A673 (cell line): Measurements from ENCODE around the gene C10orf95. TPM values are rescaled to one million over a fixed set of nuclear protein-coding genes. Genes with fewer than 3 reads are reported as not detected.

Source experiments
- BruUV-seq: library from RNA; stranded (reverse); fragments of 400-500 nt; replicated peaks from 2 replicates; lab custom pipeline; 2021; lab: Mats Ljungman, UMichigan
- CTCF ChIA-PET: fragments of 300-600 bp; sonication (Branson Sonifier 250); formaldehyde crosslinking; loops from one replicate; lab custom pipeline; 2022; ENCODE audit warnings: antibody characterized with exemption; lab: Charles Lee
- POLR2A ChIA-PET: fragments of 300-600 bp; sonication (Branson Sonifier 250); formaldehyde crosslinking; loops from one replicate; lab custom pipeline; 2022; ENCODE audit warnings: antibody characterized with exemption; ENCODE audit not compliant: low non-redundant PET; lab: Charles Lee
- DNase-seq: peaks from one replicate; pipeline ENCODE4 v3.0.0-alpha.2; 2015; ENCODE audit warnings: low spot score
- H3K27ac ChIP-seq: fragments of 200-600 bp; sonication (generic); 2 replicates; pipeline ENCODE4 v1.5.1; 2016; ENCODE audit warnings: mixed run types, low read depth, mild to moderate bottlenecking, mixed read lengths, antibody characterized with exemption, low read length; ENCODE audit not compliant: poor library complexity, severe bottlenecking
- H3K27me3 ChIP-seq: fragments of 200-600 bp; sonication (generic); replicated peaks from 2 replicates; pipeline ENCODE4 v1.6.1; 2017; ENCODE audit warnings: mixed run types, low read depth, mild to moderate bottlenecking, mixed read lengths, antibody characterized with exemption, low read length; ENCODE audit not compliant: insufficient read depth, poor library complexity
- H3K36me3 ChIP-seq: fragments of 200-600 bp; sonication (generic); 2 replicates; pipeline ENCODE4 v1.6.1; 2016; ENCODE audit warnings: mixed run types, mild to moderate bottlenecking, mixed read lengths, antibody characterized with exemption, low read length; ENCODE audit not compliant: insufficient read depth, poor library complexity, severe bottlenecking
- H3K4me1 ChIP-seq: fragments of 200-600 bp; sonication (generic); 2 replicates; pipeline ENCODE4 v1.6.1; 2017; ENCODE audit warnings: mixed run types, mild to moderate bottlenecking, mixed read lengths, antibody characterized with exemption, low read length; ENCODE audit not compliant: insufficient read depth, poor library complexity, severe bottlenecking
- H3K4me3 ChIP-seq: fragments of 200-600 bp; sonication (generic); 2 replicates; pipeline ENCODE4 v1.5.1; 2016; ENCODE audit warnings: low read depth, mixed run types, mild to moderate bottlenecking, mixed read lengths, low read length; ENCODE audit not compliant: poor library complexity, severe bottlenecking
- H3K9me3 ChIP-seq: fragments of 200-600 bp; sonication (generic); 2 replicates; pipeline ENCODE4 v1.6.1; 2016; ENCODE audit warnings: mixed run types, low read depth, mild to moderate bottlenecking, mixed read lengths, antibody characterized with exemption, low read length; ENCODE audit not compliant: poor library complexity, severe bottlenecking
- CTCF ChIP-seq: fragments of 300-800, 200-600 bp; sonication (generic); conservative IDR thresholded peaks from 2 replicates; pipeline ENCODE4 v1.5.1; 2017; ENCODE audit warnings: low read depth, mild to moderate bottlenecking, antibody characterized with exemption, low read length, moderate library complexity, mixed read lengths
- EZH2 ChIP-seq: fragments of 200-600 bp; sonication (generic); IDR thresholded peaks from 2 replicates; pipeline ENCODE4 v1.6.1; 2017; ENCODE audit warnings: borderline replicate concordance, low read depth, mild to moderate bottlenecking, mixed read lengths, antibody characterized with exemption, low read length; ENCODE audit not compliant: poor library complexity, severe bottlenecking
- intact Hi-C: fragments of 100-400 bp; cut with micrococcal nuclease; formaldehyde crosslinking; loops from one replicate; pipeline ENCODE4 v1.10.0; 2022; ENCODE audit not compliant: unreplicated experiment
- total RNA-seq: library from RNA; stranded (reverse); gene quantifications from 2 replicates; pipeline ENCODE4 v1.2.3, GENCODE V29; 2021

Gene C10orf95
- total RNA-seq, 1 experiment from 2014 or later = not detected

DNA sequence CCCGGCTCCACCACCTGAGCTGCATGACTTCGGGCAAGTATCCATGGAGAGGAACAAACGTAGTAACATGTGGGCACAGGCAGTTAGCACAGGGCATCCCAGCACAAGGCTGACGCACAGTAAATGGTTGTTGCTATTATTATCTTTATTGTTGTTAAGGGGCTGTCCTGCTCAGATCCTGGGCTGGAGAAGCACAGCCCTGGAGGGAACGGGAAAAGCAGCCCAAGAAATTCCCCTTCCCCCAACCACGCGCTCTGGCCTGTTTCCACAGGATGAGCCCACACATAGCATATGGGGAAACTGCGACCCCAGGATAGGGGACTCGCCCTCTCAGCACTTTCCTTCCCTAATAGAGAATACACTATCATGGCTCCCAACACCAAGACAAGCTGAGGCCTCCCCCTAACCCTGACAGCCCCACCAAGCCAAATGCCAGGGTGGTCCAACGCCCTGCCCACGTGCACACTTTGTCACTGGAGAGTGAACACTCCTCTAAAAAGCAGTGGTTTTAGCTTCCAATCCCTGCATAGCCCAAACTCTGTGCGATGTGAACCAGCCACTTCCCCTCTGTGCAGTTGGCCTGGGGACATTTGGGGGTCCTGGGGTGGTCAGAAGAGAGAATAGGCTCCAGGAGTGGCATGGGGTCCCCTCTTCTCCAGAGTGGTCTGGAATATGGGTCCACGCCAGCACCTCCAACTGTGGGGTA is 43.8 kb downstream of the C10orf95 start:
- Histone ChIP-seq H3K27ac (no peak overlapping the region), H3K4me1 (peaks cover 23% of the 10 kb centered on the region), H3K4me3 (no peak overlapping the region), H3K36me3 (no peaks in the 10 kb centered on the region), H3K9me3 (no peaks in the 10 kb centered on the region), H3K27me3 (no peaks in the 10 kb centered on the region)
- BruUV-seq = no TSS peak
- ChIA-PET POLR2A (interaction anchor here (0.6 kb wide), 1 partner anchor 25 kb away, joined by 4 read pairs; the partner anchor contains the start of gene CUEDC2), CTCF (no interaction called here)
- no peak for DNase-seq
- intact Hi-C loops = no loop called here
- no peak for TF ChIP-seq EZH2
- TF ChIP-seq CTCF = no peak

DNA sequence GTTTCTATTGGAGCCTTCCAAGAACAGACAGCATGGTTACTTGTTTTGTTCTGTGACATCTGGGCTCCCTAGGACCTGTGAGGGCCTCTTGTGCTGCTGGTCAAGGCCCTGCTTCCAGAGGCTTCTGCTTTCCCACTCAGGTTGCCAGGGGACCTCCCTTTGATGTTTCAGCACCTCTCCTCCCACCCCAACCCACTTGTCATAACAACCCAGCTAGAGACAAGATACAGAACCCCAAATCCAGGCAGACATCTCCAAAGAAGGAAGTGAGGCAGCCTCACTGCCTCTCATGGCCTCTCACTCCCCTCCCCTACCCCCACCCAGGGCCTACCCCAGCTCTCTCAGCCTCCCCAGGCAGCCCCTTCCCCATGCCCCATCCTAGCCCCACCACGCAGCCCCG is 44.5 kb downstream of the C10orf95 start:
- H3K4me1 ChIP-seq = peaks cover 23% of the 10 kb centered on the region
- TF ChIP-seq CTCF = no peak
- no peak for TF ChIP-seq EZH2
- H3K9me3 ChIP-seq = no peaks in the 10 kb centered on the region
- intact Hi-C loops = no loop called here
- H3K4me3 ChIP-seq = no peak overlapping the region
- POLR2A ChIA-PET = interaction anchor here (0.6 kb wide), 1 partner anchor 25 kb away, joined by 4 read pairs; the partner anchor contains the start of gene CUEDC2
- BruUV-seq = no TSS peak
- no peak for DNase-seq
- CTCF ChIA-PET = no interaction called here
- H3K27ac ChIP-seq = no peak overlapping the region
- no peaks in the 10 kb centered on the region for H3K36me3 ChIP-seq
- H3K27me3 ChIP-seq = no peaks in the 10 kb centered on the region

GRCh38 chr10:102405632-102406031 is 45.7 kb downstream of the C10orf95 start:
- no peaks in the 10 kb centered on the region for H3K27me3 ChIP-seq
- ChIA-PET CTCF (interaction anchor here (0.5 to 1.2 kb wide), 2 partner anchors 11 to 178 kb away, joined by 4 read pairs; no protein-coding TSS in a partner anchor), POLR2A (no interaction called here)
- no peaks in the 10 kb centered on the region for H3K9me3 ChIP-seq
- BruUV-seq = no TSS peak
- H3K4me1 ChIP-seq = peaks cover 20% of the 10 kb centered on the region
- no peak overlapping the region for H3K27ac ChIP-seq
- TF ChIP-seq EZH2 = no peak
- no peak for TF ChIP-seq CTCF
- DNase-seq = no peak
- no peaks in the 10 kb centered on the region for H3K36me3 ChIP-seq
- H3K4me3 ChIP-seq = no peak overlapping the region
- intact Hi-C loops = no loop called here
